Common myeloid progenitor, CD34-positive (primary cell): ENCODE measurements around the gene ALDH9A1.

Source experiments
- CTCF ChIA-PET: fragments of 350-600 bp; sonication (Branson Sonifier 250); formaldehyde crosslinking; loops from one replicate; lab custom pipeline; 2021; ENCODE audit warnings: antibody characterized with exemption; lab: Charles Lee
- POLR2A ChIA-PET: fragments of 350-600 bp; sonication (Branson Sonifier 250); formaldehyde crosslinking; loops from one replicate; lab custom pipeline; 2021; ENCODE audit warnings: antibody characterized with exemption; lab: Charles Lee
- DNase-seq, 3 donors: peaks; one replicate each; pipeline versions ENCODE4 v3.0.0 to v3.0.0-alpha.2; 2013
- H3K27ac ChIP-seq, 2 experiments: 1 replicate in 1 of 2; 2 replicates in 1 of 2; pipeline ENCODE4 v1.7.0; 2013; ENCODE audit warnings: inconsistent platforms in 2 of 2, low read length in 2 of 2, mild to moderate bottlenecking in 2 of 2, low read depth in 1 of 2, moderate library complexity in 1 of 2; ENCODE audit not compliant: severe bottlenecking in 2 of 2, insufficient read depth in 1 of 2, poor library complexity in 1 of 2
- H3K27me3 ChIP-seq, 5 experiments: replicated peaks in 2 of 5; 1 replicate in 3 of 5; 2 replicates in 2 of 5; pipeline versions ENCODE4 v1.6.1 to v1.7.0; 2013; ENCODE audit warnings: low read length in 4 of 5, mild to moderate bottlenecking in 2 of 5, moderate library complexity in 2 of 5, inconsistent platforms in 1 of 5; ENCODE audit not compliant: insufficient read depth in 5 of 5, control insufficient read depth in 4 of 5
- H3K36me3 ChIP-seq, 4 experiments: 1 replicate in 2 of 4; 2 replicates in 2 of 4; pipeline versions ENCODE4 v1.6.1 to v1.7.0; 2013; ENCODE audit warnings: low read length in 3 of 4, control low read depth in 1 of 4, mild to moderate bottlenecking in 1 of 4; ENCODE audit not compliant: control insufficient read depth in 4 of 4, insufficient read depth in 4 of 4
- H3K4me1 ChIP-seq, 4 experiments: 1 replicate in 3 of 4; 2 replicates in 1 of 4; pipeline versions ENCODE4 v1.6.1 to v1.7.1; 2013; ENCODE audit warnings: low read length in 3 of 4, mild to moderate bottlenecking in 3 of 4, control low read depth in 1 of 4, inconsistent platforms in 1 of 4, moderate library complexity in 1 of 4; ENCODE audit not compliant: control insufficient read depth in 4 of 4, insufficient read depth in 4 of 4; ENCODE audit errors: control extremely low read depth in 1 of 4
- H3K4me3 ChIP-seq, 7 experiments: 1 replicate in 4 of 7; 2 replicates in 3 of 7; pipeline versions ENCODE4 v1.5.1 to v1.7.0; 2013; ENCODE audit warnings: mild to moderate bottlenecking in 7 of 7, low read length in 6 of 7, moderate library complexity in 6 of 7, inconsistent platforms in 2 of 7, low read depth in 2 of 7, control low read depth in 1 of 7; ENCODE audit not compliant: insufficient read depth in 4 of 7, control insufficient read depth in 1 of 7; ENCODE audit errors: extremely low read depth in 1 of 7
- H3K9me3 ChIP-seq, 5 experiments: 1 replicate in 4 of 5; 2 replicates in 1 of 5; pipeline versions ENCODE4 v1.6.1 to v1.7.1; 2013; ENCODE audit warnings: low read length in 4 of 5, mild to moderate bottlenecking in 2 of 5, inconsistent platforms in 1 of 5, low read depth in 1 of 5, moderate library complexity in 1 of 5; ENCODE audit not compliant: control insufficient read depth in 4 of 5, insufficient read depth in 2 of 5; ENCODE audit errors: control extremely low read depth in 1 of 5
- WGBS: methylation state at CpG from one replicate; pipeline ENCODE4 v1.1.5; 2013; ENCODE audit not compliant: insufficient coverage; 5-methylcytosine and 5-hydroxymethylcytosine counted together

ALDH9A1 gene

GRCh38 chr1:165616987-165617546 is 81.3 kb downstream of the ALDH9A1 start:
- peaks cover 0 to 6% (median 2%) of the 10 kb centered on the region in 5 experiments for H3K27me3 ChIP-seq
- no peak for DNase-seq
- POLR2A ChIA-PET = no interaction called here

GRCh38 chr1:165616054-165616612 is 82.2 kb downstream of the ALDH9A1 start:
- H3K4me1 ChIP-seq = no peaks in the 10 kb centered on the region
- WGBS = 90% methylated on average over 1 of the region's 1 CpG
- H3K9me3 ChIP-seq = peaks cover 0 to 6% (median 2%) of the 10 kb centered on the region in 5 experiments
- CTCF ChIA-PET = interaction anchor here (1.0 kb wide), 1 partner anchor 24 kb away, joined by 3 read pairs; no protein-coding TSS in a partner anchor
- DNase-seq = no peak
- POLR2A ChIA-PET = interaction anchor here (0.6 kb wide), 1 partner anchor 86 kb away, joined by 3 read pairs; no protein-coding TSS in a partner anchor
- H3K36me3 ChIP-seq = no peaks in the 10 kb centered on the region
- H3K4me3 ChIP-seq = no peak overlapping the region
- H3K27me3 ChIP-seq = peaks cover 0 to 7% (median 2%) of the 10 kb centered on the region in 5 experiments
- H3K27ac ChIP-seq = no peak overlapping the region

More at GRCh38 chr1:165616987-165617546, 81.3 kb downstream of the ALDH9A1 start:
- Histone ChIP-seq H3K9me3 (peaks cover 0 to 6% (median 2%) of the 10 kb centered on the region in 5 experiments), H3K4me1 (no peaks in the 10 kb centered on the region), H3K4me3 (no peak overlapping the region), H3K36me3 (no peaks in the 10 kb centered on the region), H3K27ac (no peak overlapping the region)
- CTCF ChIA-PET = interaction anchor here (1.0 kb wide), 1 partner anchor 25 kb away, joined by 3 read pairs; no protein-coding TSS in a partner anchor
- 100% methylated on average over 8 of the region's 8 CpGs for WGBS
